NCI-H1105 (cell line): ENCODE measurements around the gene OR2A7.
"Not testable (repeated sequence)": the region's sequence is repeated elsewhere in the genome, so short reads cannot be mapped to it uniquely, and the experiment has no call there.

Source experiments
- DNase-seq: peaks from one replicate; lab custom pipeline; 2025; lab: John Stamatoyannopoulos, UW

The OR2A7 gene

DNA sequence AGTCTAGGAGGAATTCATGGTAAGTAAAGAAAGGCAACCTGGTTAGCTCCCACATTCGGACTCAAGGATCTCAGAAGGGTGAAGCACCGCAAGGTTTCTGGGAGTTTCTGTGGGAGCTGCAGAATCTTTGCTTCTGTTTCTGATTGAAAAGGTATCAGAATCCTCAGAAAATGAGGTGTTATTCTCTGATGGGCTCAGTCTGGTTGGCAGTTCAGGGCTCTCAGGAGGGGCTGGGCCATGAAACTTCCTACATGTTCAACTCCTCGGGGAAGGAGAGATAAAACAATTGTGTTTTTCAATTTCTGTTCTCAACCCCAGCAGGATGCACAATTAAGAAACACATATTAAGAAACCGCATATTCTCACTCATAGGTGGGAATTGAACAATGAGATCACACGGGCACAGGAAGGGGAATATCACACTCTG is 9.1 kb downstream of the OR2A7 start:
- no peak for DNase-seq

DNA sequence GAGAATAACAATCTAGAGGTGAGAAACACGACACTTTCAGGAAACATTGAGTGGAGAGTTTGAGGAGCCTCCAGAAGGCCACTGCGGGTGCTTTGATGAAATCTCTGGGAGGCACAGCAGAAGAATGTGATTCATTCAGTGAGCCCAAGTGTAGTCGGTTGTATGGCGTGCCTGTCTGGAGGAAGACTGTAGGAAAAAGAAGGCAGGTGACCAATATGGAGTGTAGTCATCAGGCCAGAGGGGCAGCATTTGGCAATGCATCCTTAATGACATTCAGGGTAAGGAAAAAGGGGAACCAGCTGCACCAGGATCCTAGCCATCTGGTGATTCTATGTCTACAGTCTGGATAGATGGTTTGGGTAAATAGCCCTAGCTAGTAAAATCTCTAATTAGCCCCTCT is 12.3 kb downstream of the OR2A7 start:
- not testable (repeated sequence) for DNase-seq

DNA sequence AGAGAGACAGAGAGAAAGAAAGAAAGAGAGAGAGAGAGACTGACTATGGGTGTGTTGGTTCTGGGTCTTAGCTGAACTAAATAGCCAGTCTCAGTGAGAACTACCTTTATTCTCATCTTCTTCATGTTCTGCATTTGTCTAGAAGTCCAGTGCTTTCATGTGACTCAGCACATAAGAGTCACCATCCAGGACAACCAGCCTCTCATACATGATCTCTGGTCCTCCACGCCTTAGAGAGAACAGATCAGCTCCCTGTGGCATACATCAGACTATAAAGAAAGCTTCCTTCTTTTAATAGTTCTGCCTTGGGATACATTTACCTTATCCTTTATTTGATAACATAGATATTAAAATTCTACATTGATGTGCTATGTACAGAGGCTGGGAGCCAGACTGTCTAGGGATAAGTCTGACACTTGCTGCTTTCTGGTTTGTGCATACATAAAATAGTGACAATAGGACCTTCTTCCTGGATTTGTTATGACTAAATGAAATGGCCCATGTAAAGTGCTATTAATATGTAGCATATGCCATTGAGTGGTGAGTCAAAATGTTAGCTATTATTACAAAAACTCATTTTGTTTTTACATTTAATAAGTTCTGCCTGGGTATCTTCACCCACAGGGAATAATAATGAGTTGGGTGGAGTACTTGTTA is 16.8 kb downstream of the OR2A7 start:
- DNase-seq = not testable (repeated sequence)

DNA sequence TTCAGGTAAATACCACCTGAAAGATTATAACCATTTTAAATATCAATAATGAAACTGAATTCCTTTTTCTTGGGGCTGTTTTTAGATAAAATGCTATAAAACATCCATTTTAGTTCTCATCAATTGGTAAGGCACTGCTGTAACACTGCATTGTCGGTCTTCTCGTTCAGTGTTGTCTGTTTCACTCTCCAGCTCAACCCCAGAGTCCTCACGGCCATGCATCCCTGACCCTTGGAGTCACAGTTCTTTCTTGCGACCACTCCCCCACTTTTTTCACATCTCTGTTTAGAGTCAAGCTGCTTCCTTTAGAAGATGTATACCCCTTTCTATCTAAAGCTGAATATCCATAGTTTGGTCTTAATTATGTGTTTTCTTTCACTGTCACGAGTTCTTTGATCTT is 17.6 kb downstream of the OR2A7 start:
- not testable (repeated sequence) for DNase-seq

DNA sequence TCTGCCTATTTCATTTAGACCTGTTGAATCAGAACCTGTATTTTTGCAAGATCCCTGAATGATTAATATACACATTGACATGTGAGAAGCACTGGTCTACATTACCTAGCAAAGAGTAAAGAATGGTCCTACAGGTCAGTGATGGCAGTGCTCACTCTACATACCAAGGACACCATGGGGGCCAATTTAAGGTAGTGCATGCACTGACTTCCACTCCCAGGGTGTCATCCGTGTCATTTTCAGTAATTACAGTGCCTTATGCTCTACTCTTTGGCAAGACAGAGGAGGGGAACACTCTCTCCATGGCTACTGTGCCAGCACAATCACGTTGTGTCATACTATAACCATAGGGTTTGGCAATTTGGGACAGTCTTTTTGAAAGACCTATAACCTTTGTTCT is 19.2 kb downstream of the OR2A7 start:
- DNase-seq = not testable (repeated sequence)

DNA sequence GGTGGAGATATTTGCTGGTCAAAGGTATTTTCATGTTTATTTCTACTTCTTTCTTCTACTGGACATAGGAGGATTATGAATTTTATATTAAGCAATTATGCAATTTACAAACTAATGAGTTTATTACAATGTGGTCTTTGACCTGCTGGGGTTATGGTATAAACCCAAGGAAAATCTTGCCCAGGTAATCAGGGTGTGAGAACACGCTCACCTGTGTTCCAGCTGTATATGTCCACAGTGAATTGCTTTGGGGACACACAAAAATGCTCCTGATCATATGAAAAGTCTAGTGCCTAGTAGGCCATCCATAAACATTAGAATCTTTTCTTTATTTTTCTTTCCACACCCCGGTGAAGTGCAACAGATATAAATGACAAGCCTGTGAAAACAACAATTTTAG is 25.2 kb downstream of the OR2A7 start, which contains the start of gene OR2A42:
Gene OR2A42 (minus strand): TSS at position 241 of the 400 bp plus-strand sequence. CDS start 6,762 bp downstream, outside the sequence.
- not testable (repeated sequence) for DNase-seq

DNA sequence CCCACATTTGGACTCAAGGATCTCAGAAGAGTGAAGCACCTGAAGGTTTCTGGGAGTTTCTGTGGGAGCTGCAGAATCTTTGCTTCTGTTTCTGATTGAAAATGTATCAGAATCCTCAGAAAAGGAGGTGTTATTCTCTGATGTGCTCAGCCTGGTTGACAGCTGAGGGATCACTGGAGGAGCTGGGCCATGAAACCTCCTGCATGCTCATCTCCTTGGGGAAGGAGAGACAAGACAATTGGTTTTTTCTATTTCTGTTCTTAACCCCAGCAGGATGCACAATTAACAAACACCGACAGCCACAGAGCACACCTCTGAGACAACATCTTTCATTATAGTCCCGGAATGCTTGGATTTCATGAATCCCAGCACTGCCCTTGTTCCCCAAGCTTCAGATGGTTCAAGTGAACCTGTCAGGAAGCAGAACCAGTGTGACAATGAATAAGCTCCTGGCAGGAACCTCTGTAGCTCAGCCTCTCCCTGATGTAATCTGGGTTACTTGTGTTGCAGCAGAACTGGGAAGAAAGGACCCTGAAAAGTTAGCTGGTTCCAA is 26.0 kb downstream of the OR2A7 start:
- not testable (repeated sequence) for DNase-seq

DNA sequence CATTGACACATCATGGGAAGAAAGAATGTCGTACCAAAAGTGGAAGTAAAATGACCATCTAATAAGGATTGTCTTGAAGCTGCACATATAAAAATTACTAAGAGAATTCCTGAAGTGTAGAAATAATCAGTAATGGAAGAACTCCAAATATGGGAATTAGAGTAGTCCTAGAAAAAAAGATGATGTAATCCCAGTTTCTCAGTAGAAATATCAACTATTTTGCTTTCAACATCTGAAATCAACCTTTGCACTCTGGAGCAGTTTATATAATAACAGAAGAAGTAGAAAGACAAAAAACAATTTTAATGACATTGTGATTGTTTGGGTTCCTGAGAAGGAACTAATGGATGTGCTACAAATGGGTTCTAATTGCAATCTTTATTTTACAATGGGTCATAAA is 31.6 kb downstream of the OR2A7 start:
- not testable (repeated sequence) for DNase-seq

DNA sequence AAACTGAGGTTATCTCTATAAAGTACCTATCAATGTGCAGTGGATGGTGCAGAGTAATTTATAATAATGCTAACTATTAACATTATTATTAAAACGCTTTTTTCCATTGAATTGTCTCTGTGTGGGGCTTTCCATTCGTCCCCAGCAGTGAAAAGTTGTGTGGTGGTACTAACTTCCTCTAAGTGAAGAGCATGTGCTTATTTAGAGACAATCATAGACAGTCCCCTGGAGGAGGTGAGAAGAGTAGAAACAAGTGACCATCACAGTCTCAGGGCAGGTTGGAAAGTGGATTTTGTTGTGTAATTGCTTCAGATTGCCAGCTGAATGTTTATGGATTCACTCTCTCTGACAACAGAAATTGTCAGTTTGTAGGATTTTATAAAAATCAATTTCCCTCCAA is 33.6 kb downstream of the OR2A7 start:
- DNase-seq = not testable (repeated sequence)

DNA sequence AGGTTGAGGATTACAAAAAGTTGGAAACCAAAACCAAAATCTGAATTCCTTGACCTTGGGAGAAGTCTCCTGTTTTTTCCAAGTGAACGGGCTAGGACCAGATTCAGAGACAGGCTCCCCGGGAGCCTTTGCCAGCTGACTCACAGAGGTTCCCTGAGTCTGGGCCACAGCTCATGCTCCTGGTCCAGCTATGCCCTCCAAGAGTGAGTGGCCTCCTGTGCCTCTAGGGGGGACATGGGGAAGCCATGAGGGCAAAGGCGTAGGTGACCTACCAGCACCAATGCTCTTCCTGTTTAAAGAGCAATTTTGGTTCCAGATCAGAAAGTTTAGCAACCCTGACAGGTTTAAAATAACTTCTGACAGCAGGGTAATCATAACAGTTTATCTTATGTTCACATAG is 35.8 kb downstream of the OR2A7 start:
- not testable (repeated sequence) for DNase-seq

DNA sequence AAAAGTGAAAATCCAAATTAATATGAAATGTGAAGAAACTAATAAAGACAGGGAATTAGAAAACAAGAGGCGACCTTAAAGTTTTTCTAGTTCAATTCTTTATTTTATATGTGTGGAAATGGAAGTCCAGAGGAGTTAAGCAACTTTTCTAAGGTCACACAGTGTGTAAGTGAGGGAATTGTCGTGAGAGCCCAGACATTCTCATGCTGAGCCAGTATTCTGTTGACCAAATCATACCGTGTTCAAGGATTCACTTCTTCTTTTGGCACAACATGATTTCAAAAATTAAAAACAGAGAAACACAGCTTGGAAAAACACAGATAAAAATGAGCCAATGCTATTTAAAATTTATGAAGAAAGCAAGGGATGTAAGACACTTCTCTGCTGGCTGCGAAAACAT is 37.7 kb downstream of the OR2A7 start:
- not testable (repeated sequence) for DNase-seq

DNA sequence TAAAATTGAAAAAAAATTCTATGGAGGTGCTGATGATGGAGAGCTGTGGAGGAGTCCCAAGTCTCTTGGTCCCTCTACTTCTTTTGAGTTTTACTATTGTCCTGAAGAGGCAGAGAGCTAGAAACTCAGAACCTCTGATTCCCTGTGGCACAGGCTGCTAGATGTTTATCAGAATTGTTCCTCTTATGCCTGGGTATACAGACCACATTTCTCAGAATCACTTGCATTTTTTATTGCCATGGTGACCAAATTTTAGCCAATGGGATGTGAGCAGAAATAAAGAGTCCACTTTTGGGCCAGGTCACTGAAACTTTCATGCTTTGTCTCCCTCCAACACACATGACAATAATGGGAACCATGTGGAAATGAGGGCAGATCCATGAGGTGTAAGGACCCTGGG is 40.9 kb downstream of the OR2A7 start:
- not testable (repeated sequence) for DNase-seq

DNA sequence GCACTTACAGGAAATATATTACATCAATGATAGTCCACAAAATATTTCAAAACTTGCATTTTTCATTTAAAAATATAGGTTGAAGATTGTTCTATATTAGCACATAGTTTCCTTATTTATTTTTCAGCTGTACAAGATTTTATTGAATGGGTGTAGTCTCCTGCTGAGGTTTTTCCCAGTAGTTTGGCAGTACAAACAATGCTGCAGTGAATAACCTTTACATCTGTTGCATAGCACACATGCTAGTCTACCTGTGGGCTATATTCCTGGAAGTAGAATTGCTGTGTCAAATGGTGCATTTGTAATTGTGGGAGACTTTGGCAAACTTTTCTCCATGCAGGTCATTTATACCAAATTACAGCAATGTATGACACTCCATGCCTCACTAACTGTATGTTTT is 44.1 kb downstream of the OR2A7 start:
- not testable (repeated sequence) for DNase-seq

DNA sequence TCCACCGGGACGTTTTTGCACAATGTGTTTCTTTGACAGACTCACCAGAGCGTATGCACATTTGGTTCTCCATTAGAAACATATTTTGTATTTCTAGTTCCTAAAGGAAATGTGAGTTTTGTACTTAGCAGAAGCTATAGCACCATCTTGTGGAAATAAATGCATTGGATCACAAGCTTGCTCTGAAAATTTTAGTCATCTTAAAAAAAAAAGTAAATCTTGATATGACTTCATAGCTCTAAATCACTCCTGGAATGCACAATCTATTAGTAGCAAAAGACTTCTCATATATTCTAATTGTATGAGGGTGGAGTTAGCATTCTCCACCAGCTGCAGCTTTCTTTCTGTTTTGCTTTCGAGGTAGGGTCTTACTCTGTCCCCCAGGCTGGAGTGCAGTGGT is 45.4 kb downstream of the OR2A7 start:
- not testable (repeated sequence) for DNase-seq

DNA sequence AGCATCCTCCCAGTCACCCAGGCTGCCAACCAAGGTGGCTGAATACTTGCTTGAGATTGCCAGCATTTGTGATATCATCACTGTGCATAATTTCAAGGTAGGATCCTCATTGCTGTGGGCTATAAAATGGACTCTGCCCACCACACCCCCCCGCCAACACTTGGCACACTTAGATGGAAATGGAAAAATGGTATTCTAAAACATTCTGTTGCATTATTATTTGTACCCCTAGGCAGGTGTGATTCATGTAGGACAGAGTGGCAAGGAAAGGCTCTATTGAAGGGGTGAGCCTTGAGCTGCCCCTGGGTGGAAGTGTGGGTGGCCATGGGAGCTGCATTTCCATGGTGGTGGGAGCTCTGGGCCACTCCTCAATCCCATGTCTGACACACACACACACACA is 46.0 kb downstream of the OR2A7 start:
- DNase-seq = not testable (repeated sequence)

DNA sequence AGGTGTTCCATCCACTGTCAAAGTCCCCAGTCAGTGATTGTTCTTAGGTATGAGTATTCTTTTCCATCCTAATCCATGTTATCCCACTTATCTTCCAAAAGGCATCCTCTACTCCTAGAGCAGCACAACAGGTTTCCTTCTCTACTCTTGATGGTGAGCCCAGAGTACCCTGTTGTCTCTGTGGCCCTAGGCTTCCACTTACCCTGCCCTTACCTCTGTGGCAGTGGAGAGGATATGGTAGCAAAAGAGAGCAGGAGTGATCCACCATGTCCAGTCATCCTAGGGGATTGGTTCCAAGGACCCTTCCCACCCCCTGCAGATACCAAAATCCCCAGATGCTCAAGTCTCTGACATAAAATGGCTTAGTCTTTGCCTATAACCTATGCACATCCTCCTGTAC is 47.4 kb downstream of the OR2A7 start:
- DNase-seq = not testable (repeated sequence)
